GM18870 (cell line): Measurements from ENCODE around the gene HTRA1.

ENCODE experiments used
- ATAC-seq: cut with Tn5 transposase; IDR thresholded peaks from one replicate; pipeline ENCODE4 v1.9.1; 2021; ENCODE audit warnings: moderate library complexity; ENCODE audit not compliant: unreplicated experiment

HTRA1 gene

DNA sequence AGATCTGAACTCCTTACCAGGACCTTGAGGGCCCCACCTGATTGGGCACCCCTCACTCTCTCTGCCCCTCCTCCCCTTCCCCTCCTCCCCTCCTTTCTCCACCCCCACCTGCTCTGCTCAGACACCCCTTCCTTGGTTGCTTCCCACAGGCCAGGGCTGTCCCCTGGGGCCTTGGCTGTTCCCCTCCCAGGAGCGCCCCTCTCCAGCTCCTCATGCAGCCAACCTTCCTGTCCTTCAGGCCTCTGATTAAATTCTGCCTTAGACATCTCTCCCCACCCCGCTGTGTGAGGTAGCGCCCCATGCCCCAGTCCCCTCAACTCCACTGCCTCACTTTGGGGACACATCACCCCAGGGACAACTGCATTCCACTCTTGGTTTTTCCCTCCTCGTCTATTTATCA is 32.4 kb downstream of the HTRA1 start:
- ATAC-seq: no peak

DNA sequence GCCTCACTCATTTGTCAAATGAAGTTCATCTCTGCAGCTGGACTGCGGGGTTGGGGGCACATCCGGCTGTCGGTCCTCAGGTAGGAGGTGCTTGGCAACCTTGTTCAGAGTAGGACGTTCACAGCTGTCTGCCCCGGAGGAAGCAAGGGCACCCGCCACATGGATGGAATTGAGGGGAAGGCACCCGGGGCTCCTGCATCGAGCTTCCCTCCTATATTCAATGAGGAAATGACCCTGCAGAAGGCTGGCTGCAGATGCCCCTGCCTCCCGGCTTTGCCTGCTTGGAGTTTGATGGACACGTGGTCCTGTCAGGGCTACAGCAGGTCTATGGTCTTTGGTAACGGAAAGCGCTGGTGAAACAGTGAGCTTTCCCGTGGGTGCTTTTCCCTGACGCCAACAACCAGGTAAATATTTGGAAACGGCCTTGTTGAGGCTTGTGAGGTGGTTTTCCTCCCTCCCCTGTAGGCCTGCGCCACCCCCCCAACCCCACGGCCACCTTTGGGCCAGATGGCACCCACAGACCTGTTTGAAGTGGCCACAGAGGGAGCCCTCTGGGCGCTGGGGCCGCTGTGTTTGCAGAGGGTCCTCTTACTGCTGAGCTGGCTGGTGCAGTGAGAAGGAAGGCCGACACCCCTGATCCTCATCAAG is 32.9 kb downstream of the HTRA1 start:
- no peak for ATAC-seq

DNA sequence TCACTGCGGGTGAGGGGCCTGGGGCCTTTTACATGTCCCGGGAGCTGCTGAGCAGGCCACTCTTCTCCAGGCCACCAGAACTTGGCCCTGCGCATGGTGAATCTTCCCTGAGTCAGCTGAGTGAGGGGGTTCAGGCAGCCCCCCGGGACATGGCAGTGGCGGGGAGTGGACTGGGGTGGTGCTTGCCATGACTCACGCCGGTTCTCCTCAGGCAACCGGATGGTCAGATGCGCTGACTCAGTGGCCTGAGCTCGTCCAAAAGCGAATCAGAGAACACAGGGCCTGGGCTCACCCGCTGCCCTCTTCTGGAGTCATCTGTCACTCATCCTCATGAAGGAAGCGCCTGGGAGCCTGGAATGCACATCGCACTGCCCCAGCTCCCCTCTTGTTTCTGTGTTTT is 33.5 kb downstream of the HTRA1 start:
- no peak for ATAC-seq

DNA sequence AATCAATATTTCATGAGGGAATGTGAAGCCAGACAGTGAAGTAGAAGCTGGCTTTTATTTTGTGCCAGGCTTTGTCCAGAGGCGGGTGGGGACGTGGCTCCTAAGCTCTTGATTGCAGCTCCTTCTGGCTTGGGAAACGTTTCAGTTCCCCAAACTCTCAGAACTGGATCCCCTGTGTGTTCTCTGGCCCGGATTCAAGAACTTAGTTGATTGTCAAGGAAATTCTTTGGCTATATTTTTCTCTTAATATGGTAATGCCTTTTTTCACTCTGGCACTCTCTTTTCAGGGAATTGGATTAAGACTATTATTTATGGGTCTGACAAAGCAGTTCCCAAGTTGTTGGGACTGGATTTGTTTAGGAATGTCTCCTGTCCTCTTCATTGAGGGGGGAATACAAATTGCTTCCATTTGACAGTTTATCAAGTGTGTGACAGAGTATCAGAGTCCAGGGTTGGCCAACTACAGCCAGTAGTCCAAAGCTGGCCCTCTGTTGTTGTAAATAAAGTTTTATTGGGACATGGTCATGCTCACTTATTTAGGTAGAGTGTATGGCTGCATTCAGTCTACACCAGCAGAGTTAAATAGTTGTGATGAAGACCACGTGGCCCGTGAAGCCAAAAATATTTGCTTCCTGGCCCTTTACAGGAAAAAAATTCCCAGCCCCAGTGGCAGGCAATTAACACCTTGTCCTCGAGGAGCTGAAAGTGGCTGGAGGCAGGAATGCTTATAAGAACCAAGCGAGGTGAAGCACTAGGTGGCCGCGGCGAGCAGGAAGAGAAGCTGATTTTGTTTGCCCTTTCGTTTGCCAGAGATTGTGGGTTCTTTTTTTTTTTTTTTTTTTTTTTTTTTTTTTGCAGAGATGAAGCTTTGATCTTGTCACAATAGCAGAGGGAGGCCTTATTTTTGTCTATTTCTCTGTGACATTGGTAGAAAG is 34.3 kb downstream of the HTRA1 start:
- ATAC-seq: no peak

DNA sequence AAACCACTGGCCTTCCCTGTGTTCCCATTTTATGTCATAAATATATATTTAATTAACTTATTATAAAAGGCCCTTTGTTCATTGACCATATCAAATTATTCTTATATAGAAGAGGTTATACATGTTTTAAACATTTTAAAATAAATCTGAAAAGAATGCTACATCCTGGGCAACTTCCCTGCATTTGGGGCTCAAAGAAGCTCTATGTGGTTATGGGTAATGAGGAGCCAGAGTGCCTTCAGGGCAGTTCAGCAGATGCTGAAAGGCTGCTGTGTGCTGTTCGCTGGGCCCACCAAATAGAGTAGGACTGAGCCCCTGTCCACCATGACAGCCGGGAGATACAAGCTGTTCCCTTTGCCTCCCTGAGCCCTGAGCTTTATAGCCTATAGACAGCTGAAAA is 35.9 kb downstream of the HTRA1 start:
- ATAC-seq: no peak

DNA sequence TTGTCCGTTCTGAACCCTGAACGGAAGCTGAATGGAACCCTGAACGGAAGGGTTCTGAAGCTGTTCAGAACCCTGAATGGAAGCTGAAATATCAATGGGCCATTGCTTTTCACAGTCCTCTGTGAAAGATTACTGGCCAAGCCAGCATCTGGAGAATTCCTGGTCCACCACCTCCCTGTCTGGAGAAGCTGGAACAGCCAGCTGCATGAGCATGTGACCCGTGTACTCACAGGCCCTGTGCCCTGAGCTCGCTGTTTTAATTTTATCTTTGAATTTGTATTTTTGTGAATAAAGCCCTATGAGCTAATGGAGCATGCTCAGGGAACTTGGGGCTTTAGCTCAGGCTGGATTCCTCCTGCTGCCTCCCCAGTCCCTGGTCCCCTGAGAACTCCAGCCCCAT is 37.2 kb downstream of the HTRA1 start:
- ATAC-seq: no peak

DNA sequence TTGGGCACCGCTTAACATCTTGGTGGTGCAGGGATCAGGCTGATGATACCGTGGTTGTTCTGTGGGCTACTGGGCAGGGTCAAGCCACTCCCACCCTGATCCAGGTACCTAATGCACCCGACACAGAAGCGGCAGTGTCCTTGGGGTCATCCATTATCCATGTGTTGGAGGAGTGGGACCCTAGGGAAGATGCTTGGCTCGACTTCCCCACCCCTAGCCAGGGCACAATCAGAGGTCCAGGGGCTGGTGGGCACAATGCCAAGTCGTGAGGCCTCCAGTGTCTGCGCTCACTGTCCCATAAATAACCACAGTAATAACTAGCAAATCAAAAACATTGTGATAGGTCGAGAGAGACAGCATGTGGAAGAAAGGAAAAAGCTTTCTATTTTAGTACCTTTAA is 37.7 kb downstream of the HTRA1 start:
- no peak for ATAC-seq

DNA sequence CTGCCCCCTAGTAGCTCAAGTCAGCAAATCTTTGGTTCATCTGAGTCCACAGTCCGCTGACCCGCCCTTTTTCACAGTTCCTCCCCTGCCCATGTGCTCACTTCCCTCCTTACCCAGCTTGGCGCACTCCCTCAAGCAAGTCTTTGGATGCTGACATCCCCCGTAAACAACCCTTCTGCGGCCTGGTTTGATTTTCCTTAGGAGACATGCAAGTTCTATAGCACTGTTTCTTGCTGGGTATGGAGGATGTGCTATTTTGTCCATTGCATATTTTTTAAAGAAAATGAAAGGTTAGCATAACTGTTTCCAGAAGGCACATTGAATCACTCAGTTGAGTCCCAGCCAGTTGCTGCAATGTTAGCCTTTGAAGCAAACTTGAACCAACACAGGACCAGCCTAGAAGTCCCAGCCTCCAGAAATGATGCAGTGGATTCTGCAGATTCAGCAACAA is 38.2 kb downstream of the HTRA1 start:
- no peak for ATAC-seq

DNA sequence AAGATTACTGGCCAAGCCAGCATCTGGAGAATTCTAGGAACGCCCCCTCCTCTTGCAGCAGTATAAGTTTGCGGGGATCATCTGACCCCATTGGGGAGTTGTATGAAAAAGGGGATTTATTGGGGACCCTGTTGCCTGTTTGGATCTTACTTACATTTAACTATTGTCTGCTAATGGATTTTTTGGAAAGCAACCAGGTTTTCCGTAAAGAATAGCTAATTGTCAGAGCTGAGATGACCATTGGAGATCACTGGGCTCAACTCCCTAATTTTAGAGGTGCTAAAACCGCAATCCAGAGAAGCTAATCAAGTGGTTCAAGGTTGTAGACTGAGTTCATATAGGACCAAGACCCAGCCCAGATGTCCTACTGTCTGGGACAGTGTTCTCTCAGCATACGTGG is 38.8 kb downstream of the HTRA1 start:
- no peak for ATAC-seq

DNA sequence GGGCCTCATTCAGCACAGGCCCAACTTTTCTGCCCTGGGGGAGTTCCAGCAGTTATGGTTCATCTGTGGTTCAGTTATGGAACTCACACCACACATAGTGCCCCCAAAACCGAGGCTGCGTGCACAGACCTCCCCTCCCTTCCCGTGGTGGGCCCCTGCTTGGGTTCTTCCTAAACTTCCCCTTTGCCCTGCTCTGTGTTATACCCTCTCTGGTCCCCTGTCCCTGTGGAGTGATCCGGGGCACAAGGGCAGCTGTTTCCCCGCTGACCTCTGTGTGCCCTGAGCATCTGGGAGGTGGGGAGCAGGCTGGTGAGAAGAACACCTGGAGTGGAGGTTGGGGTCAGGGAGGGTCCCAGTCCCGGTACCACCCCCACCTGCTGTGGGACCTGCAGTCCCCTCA is 39.4 kb downstream of the HTRA1 start:
- no peak for ATAC-seq

DNA sequence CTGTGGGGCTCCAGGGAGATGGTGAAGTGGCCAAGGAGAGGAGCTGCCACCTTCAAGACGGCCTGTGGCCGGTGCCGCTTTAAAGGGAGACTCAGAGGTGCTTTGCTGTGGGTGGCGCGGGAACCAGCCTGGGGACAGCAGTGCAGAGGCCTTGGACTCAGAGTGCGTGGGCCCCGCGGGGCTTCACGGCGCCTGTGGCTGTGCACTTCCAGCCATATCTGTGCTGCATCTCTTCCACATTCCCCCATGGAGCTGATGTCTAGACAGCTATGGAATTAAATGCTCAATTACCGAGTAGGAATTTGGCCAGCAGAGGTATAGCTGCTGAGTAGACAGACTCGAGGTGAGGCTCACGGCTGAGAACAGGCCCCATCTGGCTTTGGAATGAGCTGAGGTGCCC is 41.7 kb downstream of the HTRA1 start:
- ATAC-seq: no peak

DNA sequence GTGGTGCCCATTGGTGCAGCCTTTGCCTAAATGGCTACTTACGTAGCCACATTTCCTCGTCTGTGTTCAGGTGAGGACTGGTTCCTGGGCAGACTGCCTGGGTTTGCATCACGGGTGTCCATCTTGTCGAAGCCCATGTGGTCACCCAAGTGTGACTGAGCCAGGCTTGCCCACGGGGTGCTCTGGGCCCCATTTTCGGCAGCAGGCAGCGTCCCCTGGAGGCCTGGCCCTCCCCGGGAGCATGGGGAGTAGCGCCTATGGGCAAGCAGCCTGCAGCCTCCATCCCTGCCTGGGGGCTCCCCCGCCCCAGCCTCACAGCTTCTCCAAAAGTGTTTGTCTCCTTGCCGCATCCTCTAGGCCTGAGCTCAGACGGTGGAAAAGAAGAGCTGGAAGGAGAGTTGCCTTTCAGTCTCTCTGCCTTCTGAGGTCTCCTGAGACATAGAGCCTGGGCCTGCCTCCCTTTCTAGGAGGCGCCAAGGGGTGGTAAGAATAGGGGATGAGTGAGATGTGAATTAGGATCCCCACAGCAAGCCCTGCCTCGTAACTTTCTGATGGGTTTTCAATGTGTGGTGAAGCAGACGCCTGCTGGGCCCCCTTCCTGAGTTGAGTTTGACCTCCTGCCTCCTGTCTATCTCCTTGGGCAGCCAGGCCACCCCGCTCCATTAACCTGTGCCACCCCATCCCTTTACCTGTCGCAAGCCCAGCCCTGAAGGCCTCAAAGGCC is 42.7 kb downstream of the HTRA1 start:
- ATAC-seq: no peak

DNA sequence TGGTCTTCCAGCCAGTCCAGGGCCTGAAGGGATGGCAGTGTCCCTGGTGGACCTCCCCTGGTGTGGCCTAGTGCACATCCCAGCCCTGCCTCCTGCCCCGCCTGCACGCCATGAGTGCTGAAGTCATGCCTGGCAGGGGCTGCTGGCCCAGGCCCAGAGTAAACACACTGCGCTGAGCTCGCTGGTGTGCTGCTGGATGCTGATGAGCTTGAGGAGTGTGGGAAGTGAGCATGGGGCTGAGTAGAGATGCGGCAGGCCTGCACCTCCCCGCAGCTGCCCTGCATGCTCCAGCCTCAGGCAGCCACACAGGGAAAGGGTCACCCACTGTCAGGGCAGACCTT is 43.2 kb downstream of the HTRA1 start:
- ATAC-seq: no peak

DNA sequence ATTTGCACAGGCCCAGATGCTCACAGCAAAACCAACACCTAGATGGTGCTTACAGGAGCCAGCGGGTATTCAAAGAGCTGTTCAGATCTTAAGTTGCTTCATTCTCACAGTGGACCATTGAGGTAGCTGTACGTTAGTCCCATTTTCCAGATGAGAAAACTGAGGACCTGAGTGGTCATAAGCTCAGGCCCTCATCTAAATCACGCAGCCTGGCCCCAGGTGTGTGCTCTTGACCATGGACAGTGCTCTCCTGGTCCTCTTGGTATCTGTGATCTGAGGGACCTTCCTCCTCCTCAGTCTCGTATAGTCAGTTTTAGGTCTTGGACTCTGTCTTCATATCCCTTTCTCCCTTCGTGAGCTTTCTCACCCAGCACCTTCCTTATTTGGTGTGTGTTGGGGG is 43.7 kb downstream of the HTRA1 start:
- ATAC-seq: no peak

DNA sequence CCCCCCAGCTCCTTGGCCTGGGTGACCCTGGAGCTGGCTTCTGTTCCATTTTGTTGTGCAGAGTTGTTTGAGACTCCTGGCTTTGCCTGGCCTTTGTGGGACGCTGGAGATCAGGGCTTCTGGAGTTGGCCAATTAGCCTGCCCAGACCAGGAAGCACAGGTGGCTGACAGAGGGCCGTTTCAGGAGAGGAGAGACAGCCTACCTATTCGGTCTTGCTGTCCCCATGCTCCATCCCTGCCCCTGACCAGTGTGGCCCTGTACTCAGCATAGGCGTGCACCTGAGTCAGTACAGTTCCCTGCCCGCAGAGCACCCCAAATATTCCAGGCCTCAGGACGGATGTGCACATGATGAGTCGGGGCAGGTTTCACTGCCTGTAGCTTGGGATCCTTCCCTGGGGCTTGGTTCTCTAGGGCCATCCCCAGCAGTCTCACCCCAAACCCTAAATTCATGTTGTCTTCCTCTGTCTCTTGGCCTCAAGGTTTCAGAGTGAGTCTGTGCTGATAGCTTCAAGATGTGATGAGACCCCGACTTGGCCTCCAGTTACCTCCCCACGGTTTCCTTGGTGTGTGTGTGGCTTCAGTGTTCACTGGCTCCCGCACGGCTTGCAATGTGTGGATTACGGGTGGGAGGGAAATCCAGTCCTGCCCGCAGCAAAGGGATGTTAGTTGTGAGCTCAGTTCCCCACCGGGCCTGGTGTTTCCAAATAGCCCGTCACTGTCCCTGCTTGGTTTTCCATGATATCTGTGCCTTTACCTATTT is 44.7 kb downstream of the HTRA1 start:
- ATAC-seq: no peak

DNA sequence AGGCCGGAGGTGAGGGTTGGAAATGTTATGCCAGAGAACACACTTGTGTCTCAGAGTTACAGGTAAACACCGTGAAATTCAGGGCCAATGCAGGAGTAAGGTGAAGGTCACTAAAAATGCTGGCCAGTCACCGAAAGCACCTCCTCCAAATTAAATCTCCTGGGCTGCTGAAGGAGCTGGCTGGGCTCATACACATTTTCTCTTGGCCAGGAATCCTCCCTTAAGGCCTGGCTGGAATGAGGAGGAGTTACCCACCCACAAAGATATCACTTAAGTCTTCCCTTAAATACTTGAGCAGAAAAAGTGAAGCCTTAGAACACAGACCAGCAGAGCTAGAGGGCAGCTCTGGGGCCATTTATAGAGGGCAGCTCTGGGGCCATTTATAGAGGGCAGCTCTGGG is 46.3 kb downstream of the HTRA1 start:
- ATAC-seq: no peak

DNA sequence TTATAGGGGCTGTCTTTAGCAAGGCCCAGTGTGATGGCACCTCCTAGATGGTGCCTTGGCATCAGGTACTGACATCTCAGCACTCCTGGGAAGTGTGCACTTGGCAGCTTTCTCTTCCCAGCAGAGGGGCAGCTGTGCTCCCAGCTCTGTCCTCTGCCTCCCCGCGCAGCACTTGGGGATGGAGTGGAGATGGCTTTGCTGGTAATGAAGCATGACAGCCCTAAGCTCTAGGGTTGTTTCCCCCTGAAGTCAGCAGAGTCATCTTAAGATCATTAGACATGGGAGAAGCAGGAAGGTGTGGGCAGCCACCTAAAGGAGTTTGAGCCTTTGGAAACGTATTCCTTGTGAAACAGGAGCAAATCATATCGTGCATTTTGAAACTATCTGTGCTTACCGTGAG is 46.7 kb downstream of the HTRA1 start:
- ATAC-seq: no peak

DNA sequence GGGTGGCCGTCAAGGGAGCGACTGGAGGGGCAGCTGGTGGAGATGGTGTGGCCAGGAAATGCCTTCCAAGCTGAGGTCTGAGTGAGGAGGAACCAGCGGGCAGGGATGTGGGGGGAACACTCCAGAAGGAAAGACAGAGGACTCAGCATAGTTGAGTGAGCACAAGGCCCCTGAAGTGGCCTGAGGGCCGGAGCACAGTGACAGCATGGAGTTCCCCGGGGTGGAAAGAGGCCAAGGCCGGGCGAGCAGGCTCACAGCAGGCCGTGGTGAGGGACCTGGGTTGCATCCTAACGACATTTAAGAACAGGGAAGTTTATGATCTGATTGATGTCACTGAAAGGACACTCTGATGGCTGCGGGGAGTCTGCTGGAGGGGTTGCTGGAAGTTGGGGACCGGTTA is 48.0 kb downstream of the HTRA1 start:
- no peak for ATAC-seq

DNA sequence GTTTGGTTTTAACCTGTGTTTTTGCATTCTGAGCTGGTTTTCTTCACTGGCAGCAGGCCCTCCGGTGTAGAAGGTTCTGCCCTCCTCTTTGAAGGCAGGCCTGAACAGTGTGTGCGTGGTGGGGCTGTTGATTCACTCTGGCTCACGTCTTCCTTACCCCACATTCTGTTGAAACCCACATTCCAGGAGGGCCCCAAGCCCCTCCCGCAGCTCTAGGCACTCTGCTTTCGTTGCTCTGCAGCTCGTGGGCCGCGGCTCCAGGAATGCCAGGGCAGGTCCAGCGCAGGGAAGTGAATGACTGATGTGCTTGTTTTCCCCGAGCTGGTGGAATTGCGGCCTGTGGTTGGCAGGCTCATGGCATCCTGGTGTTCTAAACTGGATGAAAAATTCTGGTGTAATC is 49.0 kb downstream of the HTRA1 start:
- no peak for ATAC-seq

DNA sequence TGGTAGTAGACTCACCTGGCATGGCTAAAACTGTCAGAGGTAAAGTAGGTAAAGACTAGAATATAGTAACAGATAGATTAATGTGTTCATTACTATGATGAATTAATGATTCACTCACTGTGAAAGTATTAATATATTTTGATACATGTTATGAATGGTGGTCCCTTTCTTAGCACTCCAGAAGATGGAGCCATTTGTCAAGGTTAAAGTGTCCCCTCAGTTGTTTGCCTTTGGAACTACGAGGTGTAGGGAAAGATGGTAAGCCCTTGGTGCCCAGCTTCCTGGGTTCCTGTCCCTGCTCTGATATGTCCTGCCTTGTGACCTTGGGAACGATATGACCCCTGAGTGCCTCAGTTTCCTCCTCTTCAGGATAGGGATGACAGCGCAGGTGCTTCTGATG is 49.4 kb downstream of the HTRA1 start:
- ATAC-seq: no peak

DNA sequence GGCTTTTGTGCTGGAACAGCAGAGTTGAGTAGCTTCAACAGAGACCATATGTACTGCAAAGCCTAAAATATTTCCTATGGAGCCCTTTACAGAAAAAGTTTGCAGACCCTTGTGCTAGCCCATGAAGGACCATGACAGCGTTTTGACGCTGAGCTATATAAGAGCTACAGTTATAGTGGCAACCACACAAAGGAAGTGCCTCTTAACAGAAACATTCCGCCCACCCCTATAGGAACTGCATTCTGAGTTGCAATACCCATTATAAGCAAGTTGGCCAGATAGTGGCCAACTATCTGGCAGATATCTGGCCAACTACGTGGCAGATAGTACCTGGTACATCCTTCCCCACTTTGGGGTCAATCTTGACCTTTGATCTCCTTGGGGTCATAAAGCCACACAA is 51.7 kb downstream of the HTRA1 start:
- ATAC-seq: no peak
